Lower lobe of right lung (tissue), 2 donors: ENCODE results near the gene CEP295NL. TPM values are rescaled to one million over a fixed set of nuclear protein-coding genes. Genes with fewer than 3 reads are reported as not detected.

Experiments
- ATAC-seq, 2 donors: fragments of 200-7000 bp; cut with Tn5 transposase; one replicate each; pipeline ENCODE4 v1.9.1; 2020 to 2022; ENCODE audit warnings: mild to moderate bottlenecking in 2 of 2, moderate library complexity in 2 of 2
- DNase-seq: peaks from one replicate; pipeline ENCODE4 v3.0.0-alpha.2; 2020
- H3K27ac ChIP-seq: fragments of 200-600 bp; one replicate; pipeline ENCODE4 v1.8.0; 2022
- H3K27me3 ChIP-seq: fragments of 200-600 bp; one replicate; pipeline ENCODE4 v1.8.0; 2022; ENCODE audit warnings: low read depth
- H3K36me3 ChIP-seq: fragments of 200-600 bp; one replicate; pipeline ENCODE4 v1.8.0; 2022; ENCODE audit warnings: mild to moderate bottlenecking
- H3K4me1 ChIP-seq: fragments of 200-600 bp; one replicate; pipeline ENCODE4 v1.8.0; 2022
- H3K4me3 ChIP-seq: fragments of 200-600 bp; one replicate; pipeline ENCODE4 v1.8.0; 2022; ENCODE audit warnings: mild to moderate bottlenecking
- H3K9me3 ChIP-seq: fragments of 200-600 bp; one replicate; pipeline ENCODE4 v1.8.0; 2022
- CTCF ChIP-seq: fragments of 200-600 bp; IDR thresholded peaks from one replicate; pipeline ENCODE4 v1.8.0; 2022; ENCODE audit warnings: antibody characterized with exemption, mild to moderate bottlenecking
- intact Hi-C: fragments of 100-400 bp; cut with DNase I; formaldehyde crosslinking; loops from one replicate; pipeline ENCODE4 v1.11.0; 2022
- total RNA-seq: library from RNA; stranded (reverse); fragmentation: NEBNext Ultra II Directional; extraction: Animal tissue kit (Norgen Biotek cat#: 25700); gene quantifications from one replicate; pipeline ENCODE4 v1.2.1, GENCODE V29; 2021
- donor health status: DM: no; HTN: yes; CAD: no; lungs with severe emphysema.

Gene CEP295NL
- total RNA-seq, 1 donor from 2014 or later = 5.5 TPM

DNA sequence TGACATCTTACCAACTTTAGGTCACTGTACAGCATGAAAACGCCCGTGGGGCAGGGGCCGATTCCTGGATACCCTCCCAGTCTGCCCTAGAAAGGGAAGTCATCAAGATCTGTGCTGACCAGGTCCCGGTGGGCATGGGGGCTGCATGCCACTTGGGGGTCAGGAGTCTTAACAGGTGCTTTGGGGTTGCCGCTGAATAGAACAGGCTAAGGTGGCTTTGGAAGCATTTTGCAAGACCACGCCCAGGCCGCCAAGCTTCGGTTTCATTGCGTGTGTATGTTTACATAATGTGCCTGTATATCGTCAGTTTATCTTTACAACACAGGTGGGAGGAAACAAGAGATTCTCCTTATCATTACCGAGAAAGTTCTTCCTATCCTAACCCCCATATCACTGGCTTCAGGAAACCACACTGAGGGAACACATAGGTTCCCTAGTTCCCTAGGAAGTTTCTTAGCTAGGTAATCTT is 49.0 kb downstream of the CEP295NL start:
- intact Hi-C loops = no loop called here
- no peaks in the 10 kb centered on the region for H3K4me1 ChIP-seq
- no peak overlapping the region for H3K27ac ChIP-seq
- no peak for DNase-seq
- H3K27me3 ChIP-seq = no peaks in the 10 kb centered on the region
- H3K36me3 ChIP-seq = peaks cover 42% of the 10 kb centered on the region
- TF ChIP-seq CTCF = no peak
- no peak for ATAC-seq
- no peak overlapping the region for H3K4me3 ChIP-seq
- H3K9me3 ChIP-seq = no peaks in the 10 kb centered on the region

- DNase-seq (no peak), ATAC-seq (peak in 1 of 2 donors; percentile 34)
- no peak overlapping the region for H3K27ac ChIP-seq
- intact Hi-C loops = no loop called here
- H3K4me1 ChIP-seq = no peaks in the 10 kb centered on the region
- H3K9me3 ChIP-seq = no peaks in the 10 kb centered on the region
- no peak overlapping the region for H3K4me3 ChIP-seq
- H3K36me3 ChIP-seq = peaks cover 39% of the 10 kb centered on the region
- H3K27me3 ChIP-seq = no peaks in the 10 kb centered on the region
- no peak for TF ChIP-seq CTCF
Measured at GRCh38 chr17:78852709-78853121, 50.3 kb downstream of the CEP295NL start.

DNA sequence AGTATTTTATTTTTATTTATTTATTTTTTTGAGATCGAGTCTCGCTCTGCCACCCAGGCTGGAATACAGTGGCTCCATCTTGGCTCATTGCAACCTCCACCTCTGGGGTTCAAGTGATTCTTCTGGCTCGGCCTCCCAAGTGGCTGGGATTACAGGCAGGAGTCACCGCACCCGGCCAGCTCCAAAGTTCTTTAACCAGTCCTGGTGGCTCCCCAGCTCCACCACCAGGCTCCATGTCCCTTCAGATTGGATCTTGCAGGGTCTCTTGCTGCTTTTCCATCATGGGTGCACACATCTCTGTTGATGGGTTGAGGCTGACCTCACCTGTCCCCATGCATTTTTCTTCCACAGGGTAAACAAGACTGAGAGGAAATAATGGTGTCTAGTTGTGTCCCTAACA is 54.0 kb downstream of the CEP295NL start:
- Histone ChIP-seq H3K27me3 (no peaks in the 10 kb centered on the region), H3K4me1 (no peaks in the 10 kb centered on the region), H3K4me3 (no peak overlapping the region), H3K36me3 (peaks cover 7% of the 10 kb centered on the region), H3K9me3 (no peaks in the 10 kb centered on the region), H3K27ac (no peak overlapping the region)
- intact Hi-C loops = no loop called here
- TF ChIP-seq CTCF = no peak
- ATAC-seq = no peak
- DNase-seq = no peak

DNA sequence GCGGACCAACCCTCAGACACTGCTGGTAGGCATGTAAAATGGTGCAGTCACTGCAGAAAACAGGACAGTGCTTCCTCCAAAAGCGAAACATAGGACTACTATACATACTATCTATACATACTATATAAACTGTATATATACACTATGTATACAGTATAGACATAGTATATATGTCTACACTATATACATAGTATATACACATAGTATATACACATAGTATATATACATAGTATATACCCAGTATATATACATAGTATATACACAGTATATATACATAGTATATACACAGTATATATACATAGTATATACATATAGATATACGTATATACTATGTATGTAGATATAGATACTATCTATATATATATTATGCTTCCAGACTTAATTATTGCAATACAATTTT is 55.9 kb downstream of the CEP295NL start:
- no peak for ATAC-seq
- intact Hi-C loops = no loop called here
- H3K9me3 ChIP-seq = no peaks in the 10 kb centered on the region
- no peaks in the 10 kb centered on the region for H3K27me3 ChIP-seq
- H3K36me3 ChIP-seq = no peaks in the 10 kb centered on the region
- DNase-seq = no peak
- TF ChIP-seq CTCF = no peak
- no peak overlapping the region for H3K4me3 ChIP-seq
- H3K27ac ChIP-seq = no peak overlapping the region
- no peaks in the 10 kb centered on the region for H3K4me1 ChIP-seq

DNA sequence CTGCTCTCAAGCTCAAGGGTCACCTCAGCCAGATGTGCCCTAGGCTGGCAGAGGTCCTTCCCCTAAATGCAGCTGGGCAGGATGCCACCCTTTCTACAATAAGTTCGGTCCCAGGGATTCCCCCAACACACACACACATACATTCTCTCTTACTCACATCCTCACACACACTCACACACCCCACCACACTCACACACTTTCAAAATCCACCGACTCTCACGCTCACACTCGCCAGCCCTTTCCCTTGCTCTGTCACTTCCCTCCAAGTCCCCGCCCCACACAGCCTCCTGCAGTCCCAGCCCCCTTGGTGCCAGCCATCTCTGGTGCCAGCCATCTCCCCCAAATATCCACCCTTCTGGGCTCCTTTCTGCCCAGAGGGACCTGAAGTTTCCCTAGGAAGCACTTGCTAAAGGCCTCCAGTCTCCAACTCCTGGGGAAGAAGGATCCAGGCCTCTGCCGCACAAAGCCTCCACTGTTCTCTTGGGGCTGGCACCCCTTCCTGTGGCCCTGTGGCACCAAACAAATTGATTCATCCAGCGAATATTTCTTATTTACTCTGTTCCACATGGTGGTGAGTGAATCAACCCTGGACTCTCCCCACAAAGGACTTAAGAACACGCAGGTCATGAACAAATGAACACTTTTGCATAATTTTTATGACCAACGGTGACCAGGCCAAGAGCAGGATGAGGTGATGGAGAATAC is 58.5 kb downstream of the CEP295NL start:
- Histone ChIP-seq H3K27me3 (no peaks in the 10 kb centered on the region), H3K4me3 (no peak overlapping the region), H3K4me1 (peaks cover 12% of the 10 kb centered on the region), H3K9me3 (no peaks in the 10 kb centered on the region), H3K36me3 (no peaks in the 10 kb centered on the region), H3K27ac (no peak overlapping the region)
- intact Hi-C loops = no loop called here
- ATAC-seq (no peak), DNase-seq (no peak)
- no peak for TF ChIP-seq CTCF
